ENCODE results near the gene BLOC1S6. TPM values are rescaled to one million over a fixed set of nuclear protein-coding genes. Genes with fewer than 3 reads are reported as not detected.

Gene BLOC1S6
- total and polyA plus RNA-seq, 9 of the 15 experiments (the other 6 are each of a cell fraction or from before 2014, with no cell fraction given) = 18.2 to 72.4 (median 38.4) TPM

- TF ChIP-seq SREBF1 (IDR thresholded peaks at IDR 0.05; ENCODE audit: borderline replicate concordance, low read depth, low read length) (no peak), ZNF274 (IDR thresholded peaks at IDR 0.05; ENCODE audit: borderline replicate concordance, low read depth, low read length) (no peak), CC2D1A (IDR thresholded peaks at IDR 0.05) (0 out of 2 replicates have a peak, but pooled peaks have one; percentile 35), SFPQ (IDR thresholded peaks at IDR 0.05; ENCODE audit: low read depth, low read length) (no peak), USF2 (CRISPR knock-in tag; IDR thresholded peaks at IDR 0.05) (peak; percentile 23; the same call in 1 of the 2 replicates), ZNF431 (CRISPR knock-in tag; IDR thresholded peaks at IDR 0.05) (no peak), NRF1 (conservative IDR thresholded peaks at IDR 0.05 in 1 of 2, IDR thresholded peaks at IDR 0.05 in 1 of 2) (peak; percentile 59 to 69), CLOCK (CRISPR knock-in tag; IDR thresholded peaks at IDR 0.05; ENCODE audit: borderline replicate concordance) (no peak), TBL1XR1 (IDR thresholded peaks at IDR 0.05; ENCODE audit: low read length in 2 of 2) (0 out of 4 replicates have a peak, but pooled peaks of 1 of the 2 experiments have one; percentile 7), RNF2 (IDR thresholded peaks at IDR 0.05) (no peak), ZNF277 (CRISPR knock-in tag; IDR thresholded peaks at IDR 0.05; ENCODE audit: borderline replicate concordance) (no peak), HINFP (tag; conservative IDR thresholded peaks at IDR 0.05; ENCODE audit: low read depth) (no peak), RBM22 (IDR thresholded peaks at IDR 0.05; ENCODE audit: low read depth, low read length, poor library complexity, severe bottlenecking) (no peak), NFRKB (IDR thresholded peaks at IDR 0.05; ENCODE audit: low read depth) (peak; percentile 82), ZNF354B (CRISPR knock-in tag; IDR thresholded peaks at IDR 0.05) (no peak), CREB3 (tag; conservative IDR thresholded peaks at IDR 0.05; ENCODE audit: low read depth) (peak; percentile 91), TAF7 (tag; IDR thresholded peaks at IDR 0.05) (peak; percentile 54; the same call in 1 of the 2 replicates)
These were observed 38.2 kb upstream of the BLOC1S6 start (continued) for GRCh38 chr15:45548753-45549520.

All from K562 (cell line).